ENCODE measurements around the gene ADAMTSL4. TPM values are rescaled to one million over a fixed set of nuclear protein-coding genes. Genes with fewer than 3 reads are reported as not detected.

The ADAMTSL4 gene
- total RNA-seq, 1 experiment from 2014 or later: 4.3 TPM

DNA sequence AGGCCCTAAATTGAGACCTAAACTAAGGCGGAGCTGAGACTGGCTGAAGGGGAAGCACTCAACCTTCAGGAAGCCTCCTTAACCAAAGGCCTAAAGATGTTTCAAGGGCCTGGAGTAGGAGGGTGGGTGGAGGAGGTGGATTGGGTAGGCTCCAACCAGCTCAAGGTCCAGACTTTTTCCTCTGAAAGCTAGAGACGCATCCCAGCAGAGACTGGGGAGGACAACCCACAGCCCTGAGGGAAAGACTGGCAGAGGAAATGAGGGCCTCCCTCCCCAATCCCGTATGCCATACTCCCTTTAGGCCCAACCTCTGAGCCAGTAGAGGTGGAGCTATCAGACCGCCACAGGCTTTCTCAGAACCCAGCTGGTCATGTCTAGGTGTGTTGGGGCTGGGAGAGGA lies 40.2 kb upstream of the ADAMTSL4 start:
- H3K27ac ChIP-seq (ENCODE audit: low read depth, low read length): no peak overlapping the region
- intact Hi-C loops (cut with micrococcal nuclease): no loop called here
- H3K9me2 ChIP-seq (ENCODE audit: insufficient read depth): no peaks in the 10 kb centered on the region
- peaks cover 9 to 19% of the 10 kb centered on the region in 2 experiments for H3K4me1 ChIP-seq (ENCODE audit: control insufficient read depth in 1 of 2, insufficient read depth in 2 of 2, low read length in 2 of 2)
- H3K9ac ChIP-seq (ENCODE audit: low read length): no peak overlapping the region
- no peaks in the 10 kb centered on the region for H3K27me3 ChIP-seq (ENCODE audit: insufficient read depth, low read length)
- no peak overlapping the region for H3K4me3 ChIP-seq (replicated peaks in 1 of 2; ENCODE audit: low read depth in 1 of 2, low read length in 2 of 2)
- ChIA-PET CTCF (no interaction called here), POLR2A (no interaction called here), RAD21 (ENCODE audit: low non-redundant PET in 1 of 2, low total read pairs in 2 of 2, uncharacterized antibody in 2 of 2, unreplicated experiment in 2 of 2) (no interaction called here)
- no peak overlapping the region for H2AFZ ChIP-seq (ENCODE audit: low read depth, low read length, poor library complexity, severe bottlenecking)
- ATAC-seq: no peak
- peaks cover 9 to 15% of the 10 kb centered on the region in 2 experiments; a peak in 3 of 4 replicates for H3K36me3 ChIP-seq (ENCODE audit: control insufficient read depth in 1 of 2, insufficient read depth in 2 of 2, low read length in 2 of 2)
- no peak overlapping the region for H3K4me2 ChIP-seq (ENCODE audit: low read length)
- no peaks in the 10 kb centered on the region for H3K79me2 ChIP-seq (ENCODE audit: insufficient read depth, low read length)
- no peak for DNase-seq (ENCODE audit: low read depth, low spot score)
- no TSS peak for BruUV-seq (replicated peaks)
- H4K20me1 ChIP-seq (ENCODE audit: insufficient read depth): no peaks in the 10 kb centered on the region
- TF ChIP-seq SIN3A (IDR thresholded peaks at IDR 0.05; ENCODE audit: low read depth) (no peak), EGR1 (IDR thresholded peaks at IDR 0.05; ENCODE audit: low read depth) (no peak), POLR2AphosphoS5 (IDR thresholded peaks at IDR 0.05; ENCODE audit: low read depth, low read length) (no peak), SRF (IDR thresholded peaks at IDR 0.05; ENCODE audit: low read depth) (no peak), SP1 (IDR thresholded peaks at IDR 0.05; ENCODE audit: low read depth) (no peak), FOSL1 (IDR thresholded peaks at IDR 0.05; ENCODE audit: low read depth) (no peak), EZH2phosphoT487 (IDR thresholded peaks at IDR 0.05; ENCODE audit: borderline replicate concordance) (no peak), ELF1 (IDR thresholded peaks at IDR 0.05; ENCODE audit: borderline replicate concordance, low read depth) (no peak), ZFX (IDR thresholded peaks at IDR 0.05) (no peak), POLR2A (IDR thresholded peaks at IDR 0.05; ENCODE audit: borderline replicate concordance, extremely low read depth, insufficient read depth, insufficient read length) (no peak), CBX3 (IDR thresholded peaks at IDR 0.05; ENCODE audit: low read depth) (no peak), YY1 (IDR thresholded peaks at IDR 0.05; ENCODE audit: extremely low read depth, insufficient replicate concordance, low read depth, low read length) (no peak), CEBPB (IDR thresholded peaks at IDR 0.05; ENCODE audit: low read depth) (no peak), ZNF274 (IDR thresholded peaks at IDR 0.05; ENCODE audit: low read depth, low read length) (no peak)
- TF ChIP-seq, protein P1, sequence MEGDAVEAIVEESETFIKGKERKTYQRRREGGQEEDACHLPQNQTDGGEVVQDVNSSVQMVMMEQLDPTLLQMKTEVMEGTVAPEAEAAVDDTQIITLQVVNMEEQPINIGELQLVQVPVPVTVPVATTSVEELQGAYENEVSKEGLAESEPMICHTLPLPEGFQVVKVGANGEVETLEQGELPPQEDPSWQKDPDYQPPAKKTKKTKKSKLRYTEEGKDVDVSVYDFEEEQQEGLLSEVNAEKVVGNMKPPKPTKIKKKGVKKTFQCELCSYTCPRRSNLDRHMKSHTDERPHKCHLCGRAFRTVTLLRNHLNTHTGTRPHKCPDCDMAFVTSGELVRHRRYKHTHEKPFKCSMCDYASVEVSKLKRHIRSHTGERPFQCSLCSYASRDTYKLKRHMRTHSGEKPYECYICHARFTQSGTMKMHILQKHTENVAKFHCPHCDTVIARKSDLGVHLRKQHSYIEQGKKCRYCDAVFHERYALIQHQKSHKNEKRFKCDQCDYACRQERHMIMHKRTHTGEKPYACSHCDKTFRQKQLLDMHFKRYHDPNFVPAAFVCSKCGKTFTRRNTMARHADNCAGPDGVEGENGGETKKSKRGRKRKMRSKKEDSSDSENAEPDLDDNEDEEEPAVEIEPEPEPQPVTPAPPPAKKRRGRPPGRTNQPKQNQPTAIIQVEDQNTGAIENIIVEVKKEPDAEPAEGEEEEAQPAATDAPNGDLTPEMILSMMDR (IDR thresholded peaks at IDR 0.05 in 2 of 3, conservative IDR thresholded peaks at IDR 0.05 in 1 of 3; ENCODE audit: borderline replicate concordance in 1 of 3, insufficient read depth in 1 of 3, low read depth in 2 of 3, low read length in 2 of 3): no peak
- TF ChIP-seq, protein P2, sequence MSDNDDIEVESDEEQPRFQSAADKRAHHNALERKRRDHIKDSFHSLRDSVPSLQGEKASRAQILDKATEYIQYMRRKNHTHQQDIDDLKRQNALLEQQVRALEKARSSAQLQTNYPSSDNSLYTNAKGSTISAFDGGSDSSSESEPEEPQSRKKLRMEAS (IDR thresholded peaks at IDR 0.05): no peak
- TF ChIP-seq, protein P3, sequence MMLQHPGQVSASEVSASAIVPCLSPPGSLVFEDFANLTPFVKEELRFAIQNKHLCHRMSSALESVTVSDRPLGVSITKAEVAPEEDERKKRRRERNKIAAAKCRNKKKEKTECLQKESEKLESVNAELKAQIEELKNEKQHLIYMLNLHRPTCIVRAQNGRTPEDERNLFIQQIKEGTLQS (IDR thresholded peaks at IDR 0.05): no peak
- TF ChIP-seq, protein P4, sequence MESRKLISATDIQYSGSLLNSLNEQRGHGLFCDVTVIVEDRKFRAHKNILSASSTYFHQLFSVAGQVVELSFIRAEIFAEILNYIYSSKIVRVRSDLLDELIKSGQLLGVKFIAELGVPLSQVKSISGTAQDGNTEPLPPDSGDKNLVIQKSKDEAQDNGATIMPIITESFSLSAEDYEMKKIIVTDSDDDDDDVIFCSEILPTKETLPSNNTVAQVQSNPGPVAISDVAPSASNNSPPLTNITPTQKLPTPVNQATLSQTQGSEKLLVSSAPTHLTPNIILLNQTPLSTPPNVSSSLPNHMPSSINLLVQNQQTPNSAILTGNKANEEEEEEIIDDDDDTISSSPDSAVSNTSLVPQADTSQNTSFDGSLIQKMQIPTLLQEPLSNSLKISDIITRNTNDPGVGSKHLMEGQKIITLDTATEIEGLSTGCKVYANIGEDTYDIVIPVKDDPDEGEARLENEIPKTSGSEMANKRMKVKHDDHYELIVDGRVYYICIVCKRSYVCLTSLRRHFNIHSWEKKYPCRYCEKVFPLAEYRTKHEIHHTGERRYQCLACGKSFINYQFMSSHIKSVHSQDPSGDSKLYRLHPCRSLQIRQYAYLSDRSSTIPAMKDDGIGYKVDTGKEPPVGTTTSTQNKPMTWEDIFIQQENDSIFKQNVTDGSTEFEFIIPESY (IDR thresholded peaks at IDR 0.05; ENCODE audit: extremely low read depth, insufficient replicate concordance, low read length): no peak
- TF ChIP-seq, protein P5, sequence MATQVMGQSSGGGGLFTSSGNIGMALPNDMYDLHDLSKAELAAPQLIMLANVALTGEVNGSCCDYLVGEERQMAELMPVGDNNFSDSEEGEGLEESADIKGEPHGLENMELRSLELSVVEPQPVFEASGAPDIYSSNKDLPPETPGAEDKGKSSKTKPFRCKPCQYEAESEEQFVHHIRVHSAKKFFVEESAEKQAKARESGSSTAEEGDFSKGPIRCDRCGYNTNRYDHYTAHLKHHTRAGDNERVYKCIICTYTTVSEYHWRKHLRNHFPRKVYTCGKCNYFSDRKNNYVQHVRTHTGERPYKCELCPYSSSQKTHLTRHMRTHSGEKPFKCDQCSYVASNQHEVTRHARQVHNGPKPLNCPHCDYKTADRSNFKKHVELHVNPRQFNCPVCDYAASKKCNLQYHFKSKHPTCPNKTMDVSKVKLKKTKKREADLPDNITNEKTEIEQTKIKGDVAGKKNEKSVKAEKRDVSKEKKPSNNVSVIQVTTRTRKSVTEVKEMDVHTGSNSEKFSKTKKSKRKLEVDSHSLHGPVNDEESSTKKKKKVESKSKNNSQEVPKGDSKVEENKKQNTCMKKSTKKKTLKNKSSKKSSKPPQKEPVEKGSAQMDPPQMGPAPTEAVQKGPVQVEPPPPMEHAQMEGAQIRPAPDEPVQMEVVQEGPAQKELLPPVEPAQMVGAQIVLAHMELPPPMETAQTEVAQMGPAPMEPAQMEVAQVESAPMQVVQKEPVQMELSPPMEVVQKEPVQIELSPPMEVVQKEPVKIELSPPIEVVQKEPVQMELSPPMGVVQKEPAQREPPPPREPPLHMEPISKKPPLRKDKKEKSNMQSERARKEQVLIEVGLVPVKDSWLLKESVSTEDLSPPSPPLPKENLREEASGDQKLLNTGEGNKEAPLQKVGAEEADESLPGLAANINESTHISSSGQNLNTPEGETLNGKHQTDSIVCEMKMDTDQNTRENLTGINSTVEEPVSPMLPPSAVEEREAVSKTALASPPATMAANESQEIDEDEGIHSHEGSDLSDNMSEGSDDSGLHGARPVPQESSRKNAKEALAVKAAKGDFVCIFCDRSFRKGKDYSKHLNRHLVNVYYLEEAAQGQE (IDR thresholded peaks at IDR 0.05; ENCODE audit: low read depth): no peak
- H3K9me3 ChIP-seq (ENCODE audit: control insufficient read depth in 1 of 2, insufficient read depth in 1 of 2, low read depth in 1 of 2, low read length in 2 of 2): no peaks in the 10 kb centered on the region
